NB4 (cell line): Measurements from ENCODE around the gene ROBO2.

Experiments used
- DNase-seq: peaks from one replicate; pipeline ENCODE4 v3.0.0; 2010; ENCODE audit warnings: low read depth
- H3K4me3 ChIP-seq: one replicate; pipeline ENCODE4 v1.5.1; 2011; ENCODE audit warnings: mild to moderate bottlenecking, low read depth, low read length, moderate library complexity
- CTCF ChIP-seq: IDR thresholded peaks from one replicate; pipeline ENCODE4 v1.5.1; 2012; ENCODE audit warnings: low read depth, low read length
- MYC ChIP-seq: IDR thresholded peaks from 2 replicates; pipeline ENCODE4 v1.6.1; 2011; ENCODE audit warnings: low read depth, low read length
- POLR2A ChIP-seq: IDR thresholded peaks from 2 replicates; pipeline ENCODE4 v1.6.1; 2011; ENCODE audit warnings: mild to moderate bottlenecking; ENCODE audit not compliant: insufficient read length; ENCODE audit errors: extremely low read depth
- TF ChIP-seq, protein P1 (sequence below): IDR thresholded peaks from 2 replicates; pipeline ENCODE4 v1.6.1; 2011; ENCODE audit warnings: low read depth, low read length

The ROBO2 gene

GRCh38 chr3:77001062-77001701 lies 38.7 kb upstream of the ROBO2 start:
- TF ChIP-seq, protein P1, sequence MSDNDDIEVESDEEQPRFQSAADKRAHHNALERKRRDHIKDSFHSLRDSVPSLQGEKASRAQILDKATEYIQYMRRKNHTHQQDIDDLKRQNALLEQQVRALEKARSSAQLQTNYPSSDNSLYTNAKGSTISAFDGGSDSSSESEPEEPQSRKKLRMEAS, result no peak
- DNase-seq, result no peak
- no peak overlapping the region for H3K4me3 ChIP-seq

DNA sequence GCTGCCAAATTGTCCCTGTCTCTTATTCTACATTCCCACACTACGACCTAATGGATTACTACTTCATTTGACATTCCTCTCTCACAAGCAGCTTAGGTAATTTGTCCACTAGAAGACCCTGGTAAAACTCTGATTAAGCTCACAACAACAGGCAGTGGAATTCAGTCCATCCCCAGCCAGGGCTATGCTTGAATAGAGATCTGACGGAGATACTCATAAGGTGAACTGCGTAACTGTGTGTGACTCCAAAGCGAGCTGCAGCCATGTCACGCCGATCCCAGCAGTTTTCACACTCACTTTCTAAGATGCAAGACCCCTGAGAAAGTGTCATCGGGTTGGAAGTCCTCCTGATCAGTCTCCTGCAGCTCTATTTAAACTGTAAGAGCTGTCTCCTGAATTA lies 25.7 kb upstream of the ROBO2 start:
- no peak for DNase-seq
- H3K4me3 ChIP-seq, result no peak overlapping the region
- TF ChIP-seq, protein P1, result no peak
- TF ChIP-seq CTCF (no peak), POLR2A (no peak), MYC (no peak)

DNA sequence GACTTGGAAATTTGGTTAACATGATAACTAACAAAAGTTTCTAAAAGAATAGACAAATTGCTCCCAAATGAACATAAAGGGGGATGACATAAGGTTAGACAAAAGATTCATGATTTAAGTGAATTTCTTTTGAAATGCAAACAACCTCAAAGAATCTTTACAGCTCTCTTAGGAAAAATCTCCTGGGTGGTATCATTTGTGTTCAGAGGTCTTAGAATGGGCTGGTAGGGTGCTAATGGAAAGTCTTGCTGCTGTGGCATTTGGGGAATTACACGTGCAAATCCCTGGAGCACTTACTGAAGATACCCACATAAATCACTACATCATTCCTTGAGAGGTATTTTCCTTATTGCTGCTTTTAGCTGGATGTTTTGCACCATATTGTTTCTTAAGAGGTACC lies 14.4 kb upstream of the ROBO2 start:
- TF ChIP-seq MYC, result no peak
- no peak for TF ChIP-seq POLR2A
- TF ChIP-seq, protein P1, result no peak
- TF ChIP-seq CTCF, result no peak
- no peak overlapping the region for H3K4me3 ChIP-seq
- DNase-seq, result no peak

DNA sequence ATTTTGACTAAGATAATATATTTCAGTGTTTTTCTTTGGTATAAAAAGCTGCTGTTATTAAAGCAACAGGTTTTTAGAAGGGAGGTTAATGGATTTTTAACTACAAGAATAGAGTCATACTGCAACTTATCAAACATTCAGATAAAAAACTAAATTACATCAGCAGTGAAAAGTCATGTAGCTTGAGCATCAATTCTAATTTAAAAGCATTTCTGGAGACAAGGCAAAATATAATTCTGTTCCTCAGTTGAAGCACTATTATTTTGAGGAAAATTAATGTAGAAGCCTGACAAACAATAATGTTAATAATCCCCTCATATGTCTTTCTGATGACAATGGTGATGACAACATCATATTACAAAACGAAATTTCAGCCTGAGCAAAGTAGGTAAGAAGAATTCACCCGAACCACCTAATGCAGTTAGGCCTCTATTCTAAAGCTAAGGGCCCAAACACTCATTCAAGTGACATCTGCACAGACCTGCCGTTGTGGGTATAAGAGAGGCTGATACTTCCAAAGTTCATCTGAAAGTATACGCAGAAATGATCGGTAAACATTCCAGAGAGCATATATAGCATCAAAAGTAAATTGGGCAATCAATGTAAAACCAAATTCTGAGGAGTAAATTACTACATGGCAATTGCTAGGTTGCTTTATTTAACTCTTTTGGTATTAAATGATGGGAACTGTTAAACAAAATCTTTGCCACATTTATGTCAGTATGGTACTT lies 12.8 kb upstream of the ROBO2 start:
- DNase-seq, result no peak
- TF ChIP-seq, protein P1, result no peak
- no peak for TF ChIP-seq MYC
- no peak overlapping the region for H3K4me3 ChIP-seq

DNA sequence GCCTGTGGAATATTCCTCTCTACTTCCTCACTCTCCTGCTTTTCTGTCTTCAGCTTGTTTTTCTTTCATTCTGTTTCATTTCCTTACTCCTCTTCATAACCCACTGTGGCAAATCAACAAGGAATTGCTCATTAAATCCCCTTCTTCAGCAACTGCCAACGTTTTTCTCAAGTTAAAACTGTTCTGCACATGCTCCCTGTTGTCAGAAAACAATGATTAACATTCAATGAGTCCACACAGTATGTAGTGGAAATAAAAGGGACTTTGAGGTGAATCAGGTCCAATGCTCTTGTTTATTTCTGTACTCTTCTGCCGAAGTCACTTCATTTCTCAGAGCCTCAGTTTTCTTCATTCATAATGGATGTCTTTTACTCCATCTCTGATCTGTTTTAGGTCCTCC lies 11.9 kb upstream of the ROBO2 start:
- no peak overlapping the region for H3K4me3 ChIP-seq
- TF ChIP-seq POLR2A (no peak), CTCF (no peak), MYC (no peak)
- TF ChIP-seq, protein P1, result no peak
- DNase-seq, result no peak

DNA sequence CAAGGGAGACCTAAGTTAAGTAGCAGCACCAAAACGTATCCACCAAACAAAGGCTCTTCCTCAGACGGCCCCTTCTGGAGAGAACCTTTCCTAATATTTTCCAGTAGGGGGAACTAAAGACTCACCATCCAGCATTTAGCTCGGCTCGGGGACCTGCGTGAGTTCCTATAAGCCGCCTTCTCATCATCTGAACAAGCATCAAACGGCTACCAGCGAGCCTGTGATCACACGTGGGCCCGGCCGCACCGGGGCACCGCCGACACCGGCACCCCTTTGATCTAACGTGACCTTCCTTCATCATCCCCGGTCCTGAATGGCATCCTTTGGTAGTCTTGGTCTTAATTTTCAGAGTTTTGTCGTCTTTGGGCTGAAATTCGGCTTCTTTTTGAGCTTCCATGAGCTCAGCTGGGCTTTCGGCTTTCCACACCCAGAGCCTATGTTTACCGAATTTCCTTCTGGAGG lies 1.4 kb upstream of the ROBO2 start:
- peak; percentile 71 for DNase-seq
- no peak overlapping the region for H3K4me3 ChIP-seq
- TF ChIP-seq CTCF (peak; percentile 17), MYC (no peak)
- TF ChIP-seq, protein P1, result no peak
